HepG2 (cell line): ENCODE measurements around the gene SLC22A23. TPM values are rescaled to one million over a fixed set of nuclear protein-coding genes. Genes with fewer than 3 reads are reported as not detected.

Experiments used
- CC2D1A ChIP-seq: sonication (generic); formaldehyde crosslinking; IDR thresholded peaks from 2 replicates; pipeline ENCODE4 v1.8.1; 2023; ENCODE audit warnings: mild to moderate bottlenecking, missing genetic modification reagents
- CHCHD3 ChIP-seq: sonication (generic); formaldehyde crosslinking; IDR thresholded peaks from 2 replicates; pipeline ENCODE4 v1.8.0; 2022; ENCODE audit warnings: mild to moderate bottlenecking, missing genetic modification reagents, moderate library complexity
- DPF2 ChIP-seq: sonication (generic); formaldehyde crosslinking; IDR thresholded peaks from 2 replicates; pipeline ENCODE4 v1.4.0; 2020; ENCODE audit warnings: mild to moderate bottlenecking, low read depth, missing genetic modification reagents, borderline replicate concordance
- KLF13 ChIP-seq: sonication (generic); formaldehyde crosslinking; IDR thresholded peaks from 2 replicates; pipeline ENCODE4 v1.4.0; 2020; ENCODE audit warnings: mild to moderate bottlenecking, missing genetic modification reagents
- MIXL1 ChIP-seq: IDR thresholded peaks from 2 replicates; pipeline ENCODE4 v1.6.1; 2016
- SP4 ChIP-seq: sonication (generic); formaldehyde crosslinking; IDR thresholded peaks from 2 replicates; pipeline ENCODE4 v1.8.1; 2023; ENCODE audit warnings: mild to moderate bottlenecking, missing genetic modification reagents
- STAG1 ChIP-seq: sonication (generic); formaldehyde crosslinking; IDR thresholded peaks from 2 replicates; pipeline ENCODE4 v1.4.0; 2020; ENCODE audit warnings: missing genetic modification reagents
- ZNF274 ChIP-seq: sonication (generic); formaldehyde crosslinking; IDR thresholded peaks from 2 replicates; pipeline ENCODE4 v1.5.1; 2020; ENCODE audit warnings: mild to moderate bottlenecking, missing genetic modification reagents
- ZNF572 ChIP-seq: sonication (generic); formaldehyde crosslinking; IDR thresholded peaks from 2 replicates; pipeline ENCODE4 v1.5.1; 2020; ENCODE audit warnings: mild to moderate bottlenecking, missing genetic modification reagents
- ZNF768 ChIP-seq: sonication (generic); formaldehyde crosslinking; IDR thresholded peaks from 2 replicates; pipeline ENCODE4 v1.4.0; 2020; ENCODE audit warnings: missing genetic modification reagents
- ZNF883 ChIP-seq: sonication (generic); formaldehyde crosslinking; IDR thresholded peaks from 2 replicates; pipeline ENCODE4 v1.5.1; 2020; ENCODE audit warnings: mild to moderate bottlenecking, missing genetic modification reagents; ENCODE audit errors: not compliant biosample characterization
- polyA plus RNA-seq, 8 experiments: library from polyadenylated mRNA; depleted of rRNA in 3 of 8; stranded (reverse) in 7 of 8; unstranded in 1 of 8; fragments of >200 nt; fragmentation: Illumina TruSeq in 4 of 8; extraction: Trizol in 4 of 8; gene quantifications; 2 replicates each; pipeline versions ENCODE4 v1.2.1 to v1.2.3, GENCODE V29; 2011 to 2016; ENCODE audit warnings: low read depth in 4 of 8, missing spikeins in 1 of 8, mixed read lengths in 1 of 8; ENCODE audit not compliant: insufficient read depth in 1 of 8
- total RNA-seq, 5 experiments: library from RNA; depleted of rRNA; stranded (reverse); fragments of >200 nt; fragmentation: Illumina TruSeq; extraction: Trizol; gene quantifications; 2 replicates each; pipeline ENCODE4 v1.2.3, GENCODE V29; 2016; ENCODE audit warnings: low read depth in 1 of 5
- TF ChIP-seq, protein P1 (sequence below): sonication (generic); formaldehyde crosslinking; IDR thresholded peaks from 2 replicates; pipeline ENCODE4 v1.5.1; 2020; ENCODE audit warnings: mild to moderate bottlenecking, missing genetic modification reagents, borderline replicate concordance
- TF ChIP-seq, protein P2 (sequence below): sonication (generic); formaldehyde crosslinking; IDR thresholded peaks from 2 replicates; pipeline ENCODE4 v1.4.0; 2020; ENCODE audit warnings: missing genetic modification reagents
- TF ChIP-seq, protein P3 (sequence below): IDR thresholded peaks from 2 replicates; pipeline ENCODE4 v1.6.1; 2018; ENCODE audit warnings: missing genetic modification reagents, mild to moderate bottlenecking, missing compliant biosample characterization
- TF ChIP-seq, protein P4 (sequence below): sonication (generic); formaldehyde crosslinking; IDR thresholded peaks from 2 replicates; pipeline ENCODE4 v1.4.0; 2020; ENCODE audit warnings: missing genetic modification reagents

Gene SLC22A23
- total and polyA plus RNA-seq, 2 of the 13 experiments (the other 11 are each of a cell fraction or from before 2014, with no cell fraction given) = 11.8 to 17.5 TPM

DNA sequence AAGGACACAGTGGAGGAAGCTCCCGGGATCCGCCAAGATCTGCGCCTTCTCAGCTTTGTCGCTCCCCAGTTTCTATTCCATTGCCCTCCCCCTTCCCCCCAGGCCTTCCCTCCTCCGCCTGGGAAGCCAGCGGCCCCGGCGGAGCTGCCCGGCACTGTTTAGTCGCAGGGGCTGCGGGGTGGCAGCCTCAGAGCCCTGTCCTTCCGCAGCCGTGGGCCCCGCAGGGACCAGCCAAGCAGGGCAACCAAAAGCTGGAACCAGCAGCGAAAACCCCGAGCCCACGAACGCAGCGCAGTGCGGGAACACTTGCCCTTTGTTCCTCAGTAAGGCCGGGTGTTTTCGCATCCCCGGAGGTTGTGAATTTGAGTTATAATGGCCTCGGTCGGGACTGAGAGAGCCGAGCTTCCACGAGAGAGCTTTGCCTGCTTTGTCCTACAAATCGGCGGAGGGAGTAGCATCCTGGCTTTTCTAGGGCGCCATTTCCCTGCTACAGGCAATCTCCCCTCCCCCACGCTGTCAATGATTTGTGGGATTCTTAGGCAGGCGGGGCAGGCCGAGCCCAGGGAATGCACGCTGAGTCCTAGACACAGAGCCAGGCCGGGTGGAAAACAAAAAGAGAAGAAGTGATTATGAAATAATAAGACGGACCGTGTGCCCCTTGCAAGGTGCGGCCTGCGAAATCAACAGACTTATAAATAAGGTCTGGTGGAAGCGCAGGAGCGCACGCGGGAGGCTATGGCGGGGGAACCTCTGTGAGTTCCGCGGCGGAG is 225.4 kb downstream of the SLC22A23 start (continued):
- TF ChIP-seq, protein P1, sequence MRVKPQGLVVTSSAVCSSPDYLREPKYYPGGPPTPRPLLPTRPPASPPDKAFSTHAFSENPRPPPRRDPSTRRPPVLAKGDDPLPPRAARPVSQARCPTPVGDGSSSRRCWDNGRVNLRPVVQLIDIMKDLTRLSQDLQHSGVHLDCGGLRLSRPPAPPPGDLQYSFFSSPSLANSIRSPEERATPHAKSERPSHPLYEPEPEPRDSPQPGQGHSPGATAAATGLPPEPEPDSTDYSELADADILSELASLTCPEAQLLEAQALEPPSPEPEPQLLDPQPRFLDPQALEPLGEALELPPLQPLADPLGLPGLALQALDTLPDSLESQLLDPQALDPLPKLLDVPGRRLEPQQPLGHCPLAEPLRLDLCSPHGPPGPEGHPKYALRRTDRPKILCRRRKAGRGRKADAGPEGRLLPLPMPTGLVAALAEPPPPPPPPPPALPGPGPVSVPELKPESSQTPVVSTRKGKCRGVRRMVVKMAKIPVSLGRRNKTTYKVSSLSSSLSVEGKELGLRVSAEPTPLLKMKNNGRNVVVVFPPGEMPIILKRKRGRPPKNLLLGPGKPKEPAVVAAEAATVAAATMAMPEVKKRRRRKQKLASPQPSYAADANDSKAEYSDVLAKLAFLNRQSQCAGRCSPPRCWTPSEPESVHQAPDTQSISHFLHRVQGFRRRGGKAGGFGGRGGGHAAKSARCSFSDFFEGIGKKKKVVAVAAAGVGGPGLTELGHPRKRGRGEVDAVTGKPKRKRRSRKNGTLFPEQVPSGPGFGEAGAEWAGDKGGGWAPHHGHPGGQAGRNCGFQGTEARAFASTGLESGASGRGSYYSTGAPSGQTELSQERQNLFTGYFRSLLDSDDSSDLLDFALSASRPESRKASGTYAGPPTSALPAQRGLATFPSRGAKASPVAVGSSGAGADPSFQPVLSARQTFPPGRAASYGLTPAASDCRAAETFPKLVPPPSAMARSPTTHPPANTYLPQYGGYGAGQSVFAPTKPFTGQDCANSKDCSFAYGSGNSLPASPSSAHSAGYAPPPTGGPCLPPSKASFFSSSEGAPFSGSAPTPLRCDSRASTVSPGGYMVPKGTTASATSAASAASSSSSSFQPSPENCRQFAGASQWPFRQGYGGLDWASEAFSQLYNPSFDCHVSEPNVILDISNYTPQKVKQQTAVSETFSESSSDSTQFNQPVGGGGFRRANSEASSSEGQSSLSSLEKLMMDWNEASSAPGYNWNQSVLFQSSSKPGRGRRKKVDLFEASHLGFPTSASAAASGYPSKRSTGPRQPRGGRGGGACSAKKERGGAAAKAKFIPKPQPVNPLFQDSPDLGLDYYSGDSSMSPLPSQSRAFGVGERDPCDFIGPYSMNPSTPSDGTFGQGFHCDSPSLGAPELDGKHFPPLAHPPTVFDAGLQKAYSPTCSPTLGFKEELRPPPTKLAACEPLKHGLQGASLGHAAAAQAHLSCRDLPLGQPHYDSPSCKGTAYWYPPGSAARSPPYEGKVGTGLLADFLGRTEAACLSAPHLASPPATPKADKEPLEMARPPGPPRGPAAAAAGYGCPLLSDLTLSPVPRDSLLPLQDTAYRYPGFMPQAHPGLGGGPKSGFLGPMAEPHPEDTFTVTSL (CRISPR knock-in tag) = peak; percentile 50; the same call in 1 of the 2 replicates
- TF ChIP-seq ZNF274 (peak; percentile 45; the same call in 1 of the 2 replicates), DPF2 (no peak), ZNF883 (CRISPR knock-in tag) (peak; percentile 49), SP4 (no peak), CC2D1A (CRISPR knock-in tag) (no peak), ZNF572 (CRISPR knock-in tag) (no peak), ZNF768 (CRISPR knock-in tag) (peak; percentile 36; the same call in 1 of the 2 replicates), STAG1 (CRISPR knock-in tag) (no peak), MIXL1 (CRISPR knock-in tag) (peak; percentile 32; the same call in 1 of the 2 replicates), KLF13 (CRISPR knock-in tag) (no peak; the same call in 1 of the 2 replicates), CHCHD3 (CRISPR knock-in tag) (no peak)
- TF ChIP-seq, protein P2, sequence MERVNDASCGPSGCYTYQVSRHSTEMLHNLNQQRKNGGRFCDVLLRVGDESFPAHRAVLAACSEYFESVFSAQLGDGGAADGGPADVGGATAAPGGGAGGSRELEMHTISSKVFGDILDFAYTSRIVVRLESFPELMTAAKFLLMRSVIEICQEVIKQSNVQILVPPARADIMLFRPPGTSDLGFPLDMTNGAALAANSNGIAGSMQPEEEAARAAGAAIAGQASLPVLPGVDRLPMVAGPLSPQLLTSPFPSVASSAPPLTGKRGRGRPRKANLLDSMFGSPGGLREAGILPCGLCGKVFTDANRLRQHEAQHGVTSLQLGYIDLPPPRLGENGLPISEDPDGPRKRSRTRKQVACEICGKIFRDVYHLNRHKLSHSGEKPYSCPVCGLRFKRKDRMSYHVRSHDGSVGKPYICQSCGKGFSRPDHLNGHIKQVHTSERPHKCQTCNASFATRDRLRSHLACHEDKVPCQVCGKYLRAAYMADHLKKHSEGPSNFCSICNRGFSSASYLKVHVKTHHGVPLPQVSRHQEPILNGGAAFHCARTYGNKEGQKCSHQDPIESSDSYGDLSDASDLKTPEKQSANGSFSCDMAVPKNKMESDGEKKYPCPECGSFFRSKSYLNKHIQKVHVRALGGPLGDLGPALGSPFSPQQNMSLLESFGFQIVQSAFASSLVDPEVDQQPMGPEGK (CRISPR knock-in tag) = peak; percentile 16; the same call in 1 of the 2 replicates
- TF ChIP-seq, protein P3, sequence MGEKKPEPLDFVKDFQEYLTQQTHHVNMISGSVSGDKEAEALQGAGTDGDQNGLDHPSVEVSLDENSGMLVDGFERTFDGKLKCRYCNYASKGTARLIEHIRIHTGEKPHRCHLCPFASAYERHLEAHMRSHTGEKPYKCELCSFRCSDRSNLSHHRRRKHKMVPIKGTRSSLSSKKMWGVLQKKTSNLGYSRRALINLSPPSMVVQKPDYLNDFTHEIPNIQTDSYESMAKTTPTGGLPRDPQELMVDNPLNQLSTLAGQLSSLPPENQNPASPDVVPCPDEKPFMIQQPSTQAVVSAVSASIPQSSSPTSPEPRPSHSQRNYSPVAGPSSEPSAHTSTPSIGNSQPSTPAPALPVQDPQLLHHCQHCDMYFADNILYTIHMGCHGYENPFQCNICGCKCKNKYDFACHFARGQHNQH (CRISPR knock-in tag) = peak; percentile 62; the same call in 1 of the 2 replicates
- TF ChIP-seq, protein P4, sequence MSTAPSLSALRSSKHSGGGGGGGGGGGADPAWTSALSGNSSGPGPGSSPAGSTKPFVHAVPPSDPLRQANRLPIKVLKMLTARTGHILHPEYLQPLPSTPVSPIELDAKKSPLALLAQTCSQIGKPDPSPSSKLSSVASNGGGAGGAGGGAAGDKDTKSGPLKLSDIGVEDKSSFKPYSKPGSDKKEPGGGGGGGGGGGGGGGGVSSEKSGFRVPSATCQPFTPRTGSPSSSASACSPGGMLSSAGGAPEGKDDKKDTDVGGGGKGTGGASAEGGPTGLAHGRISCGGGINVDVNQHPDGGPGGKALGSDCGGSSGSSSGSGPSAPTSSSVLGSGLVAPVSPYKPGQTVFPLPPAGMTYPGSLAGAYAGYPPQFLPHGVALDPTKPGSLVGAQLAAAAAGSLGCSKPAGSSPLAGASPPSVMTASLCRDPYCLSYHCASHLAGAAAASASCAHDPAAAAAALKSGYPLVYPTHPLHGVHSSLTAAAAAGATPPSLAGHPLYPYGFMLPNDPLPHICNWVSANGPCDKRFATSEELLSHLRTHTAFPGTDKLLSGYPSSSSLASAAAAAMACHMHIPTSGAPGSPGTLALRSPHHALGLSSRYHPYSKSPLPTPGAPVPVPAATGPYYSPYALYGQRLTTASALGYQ = no peak
